Measurements from ENCODE around the gene MAP3K5.

MAP3K5 gene

GRCh38 chr6:136677344-136677743 is 114.9 kb downstream of the MAP3K5 start:
- no peak for TF ChIP-seq CTCF (IDR thresholded peaks at IDR 0.05; ENCODE audit: insufficient read depth, low read depth, low read length, missing control alignments)
- no peak for DNase-seq (ENCODE audit: low read depth)
- H3K4me3 ChIP-seq (ENCODE audit: low read depth, low read length): no peak overlapping the region

- no peak overlapping the region for H3K4me3 ChIP-seq (ENCODE audit: low read depth, low read length)
- TF ChIP-seq CTCF (IDR thresholded peaks at IDR 0.05; ENCODE audit: insufficient read depth, low read depth, low read length, missing control alignments): no peak
- DNase-seq (ENCODE audit: low read depth): no peak
These were observed 116.2 kb downstream of the MAP3K5 start for GRCh38 chr6:136676075-136676474.

GRCh38 chr6:136673571-136673970 is 118.7 kb downstream of the MAP3K5 start:
- no peak overlapping the region for H3K4me3 ChIP-seq (ENCODE audit: low read depth, low read length)
- no peak for DNase-seq (ENCODE audit: low read depth)
- no peak for TF ChIP-seq CTCF (IDR thresholded peaks at IDR 0.05; ENCODE audit: insufficient read depth, low read depth, low read length, missing control alignments)

- no peak overlapping the region for H3K4me3 ChIP-seq (ENCODE audit: low read depth, low read length)
- no peak for TF ChIP-seq CTCF (IDR thresholded peaks at IDR 0.05; ENCODE audit: insufficient read depth, low read depth, low read length, missing control alignments)
- DNase-seq (ENCODE audit: low read depth): no peak
These were observed 120.1 kb downstream of the MAP3K5 start for GRCh38 chr6:136672144-136672543.

GRCh38 chr6:136669299-136669699 is 123.0 kb downstream of the MAP3K5 start:
- no peak for DNase-seq (ENCODE audit: low read depth)
- H3K4me3 ChIP-seq (ENCODE audit: low read depth, low read length): no peak overlapping the region
- no peak for TF ChIP-seq CTCF (IDR thresholded peaks at IDR 0.05; ENCODE audit: insufficient read depth, low read depth, low read length, missing control alignments)

GRCh38 chr6:136668571-136668970 is 123.7 kb downstream of the MAP3K5 start:
- no peak for TF ChIP-seq CTCF (IDR thresholded peaks at IDR 0.05; ENCODE audit: insufficient read depth, low read depth, low read length, missing control alignments)
- DNase-seq (ENCODE audit: low read depth): no peak
- no peak overlapping the region for H3K4me3 ChIP-seq (ENCODE audit: low read depth, low read length)

- H3K4me3 ChIP-seq (ENCODE audit: low read depth, low read length): no peak overlapping the region
- TF ChIP-seq CTCF (IDR thresholded peaks at IDR 0.05; ENCODE audit: insufficient read depth, low read depth, low read length, missing control alignments): no peak
- DNase-seq (ENCODE audit: low read depth): no peak
These were observed 126.2 kb downstream of the MAP3K5 start for GRCh38 chr6:136666041-136666440.
